Measurements from ENCODE around the gene ICAM5. TPM values are rescaled to one million over a fixed set of nuclear protein-coding genes. Genes with fewer than 3 reads are reported as not detected.
"Not testable (repeated sequence)": the region's sequence is repeated elsewhere in the genome, so short reads cannot be mapped to it uniquely, and the experiment has no call there.

Gene ICAM5
- total RNA-seq, 1 donor: 11.7 TPM

DNA sequence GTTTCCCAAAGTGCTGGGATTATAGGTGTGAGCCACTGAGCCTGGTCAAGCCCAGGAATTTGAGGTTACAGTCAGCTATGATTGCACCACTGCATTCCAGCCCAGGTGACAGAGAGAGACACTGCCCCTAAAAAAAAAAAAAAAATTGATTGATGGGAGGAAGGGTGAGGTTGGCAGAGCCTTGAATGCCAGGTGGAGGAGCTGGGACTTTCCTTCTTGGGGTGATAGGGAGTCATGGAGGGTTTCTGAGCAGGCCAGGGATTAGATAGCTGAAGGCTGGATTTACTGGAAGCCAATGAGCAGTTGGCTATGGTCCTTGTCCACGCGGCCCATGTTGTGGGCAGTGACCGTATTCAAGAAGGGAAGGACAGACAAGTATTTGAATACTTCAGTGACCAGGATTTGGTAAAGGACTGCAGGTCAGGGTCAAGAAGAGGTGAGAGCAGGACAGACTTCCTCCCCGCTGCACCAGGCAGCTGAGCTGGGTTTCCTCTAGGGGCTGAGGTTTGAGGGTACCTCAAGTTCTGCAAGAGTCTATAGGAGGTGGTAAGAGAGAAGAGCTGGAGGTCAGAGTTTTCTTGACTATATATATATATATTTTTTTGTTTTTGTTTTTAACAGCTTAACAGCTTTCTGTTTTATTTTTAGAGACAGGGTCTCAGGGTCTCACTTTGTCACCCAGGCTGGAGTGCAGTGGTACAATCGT, 9.9 kb upstream of the ICAM5 start:
- no peak overlapping the region for H3K4me3 ChIP-seq (ENCODE audit: low read depth, low read length)
- TF ChIP-seq, protein P1, sequence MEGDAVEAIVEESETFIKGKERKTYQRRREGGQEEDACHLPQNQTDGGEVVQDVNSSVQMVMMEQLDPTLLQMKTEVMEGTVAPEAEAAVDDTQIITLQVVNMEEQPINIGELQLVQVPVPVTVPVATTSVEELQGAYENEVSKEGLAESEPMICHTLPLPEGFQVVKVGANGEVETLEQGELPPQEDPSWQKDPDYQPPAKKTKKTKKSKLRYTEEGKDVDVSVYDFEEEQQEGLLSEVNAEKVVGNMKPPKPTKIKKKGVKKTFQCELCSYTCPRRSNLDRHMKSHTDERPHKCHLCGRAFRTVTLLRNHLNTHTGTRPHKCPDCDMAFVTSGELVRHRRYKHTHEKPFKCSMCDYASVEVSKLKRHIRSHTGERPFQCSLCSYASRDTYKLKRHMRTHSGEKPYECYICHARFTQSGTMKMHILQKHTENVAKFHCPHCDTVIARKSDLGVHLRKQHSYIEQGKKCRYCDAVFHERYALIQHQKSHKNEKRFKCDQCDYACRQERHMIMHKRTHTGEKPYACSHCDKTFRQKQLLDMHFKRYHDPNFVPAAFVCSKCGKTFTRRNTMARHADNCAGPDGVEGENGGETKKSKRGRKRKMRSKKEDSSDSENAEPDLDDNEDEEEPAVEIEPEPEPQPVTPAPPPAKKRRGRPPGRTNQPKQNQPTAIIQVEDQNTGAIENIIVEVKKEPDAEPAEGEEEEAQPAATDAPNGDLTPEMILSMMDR (IDR thresholded peaks at IDR 0.05; ENCODE audit: insufficient read depth, low read depth, low read length): no peak
- no peak for DNase-seq (ENCODE audit: low read depth)

DNA sequence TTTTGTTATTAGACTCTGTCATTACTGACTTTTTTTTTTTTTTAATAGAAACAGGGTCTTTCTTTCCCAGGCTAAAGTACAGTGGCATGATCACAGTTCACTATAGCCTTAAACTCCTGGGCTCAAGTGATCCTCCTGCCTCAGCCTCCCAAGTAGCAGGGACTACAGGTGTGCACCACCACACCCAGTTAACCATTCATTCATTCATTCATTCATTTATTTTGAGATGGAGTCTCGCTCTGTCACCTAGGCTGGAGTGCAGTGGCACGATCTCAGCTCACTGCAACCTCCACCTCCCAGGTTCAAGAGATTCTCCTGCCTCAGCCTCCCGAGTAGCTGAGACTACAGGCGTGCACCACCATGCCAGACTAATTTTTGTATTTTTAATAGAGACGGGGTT, 7.7 kb upstream of the ICAM5 start:
- not testable (repeated sequence) for H3K4me3 ChIP-seq (ENCODE audit: low read depth, low read length)

DNA sequence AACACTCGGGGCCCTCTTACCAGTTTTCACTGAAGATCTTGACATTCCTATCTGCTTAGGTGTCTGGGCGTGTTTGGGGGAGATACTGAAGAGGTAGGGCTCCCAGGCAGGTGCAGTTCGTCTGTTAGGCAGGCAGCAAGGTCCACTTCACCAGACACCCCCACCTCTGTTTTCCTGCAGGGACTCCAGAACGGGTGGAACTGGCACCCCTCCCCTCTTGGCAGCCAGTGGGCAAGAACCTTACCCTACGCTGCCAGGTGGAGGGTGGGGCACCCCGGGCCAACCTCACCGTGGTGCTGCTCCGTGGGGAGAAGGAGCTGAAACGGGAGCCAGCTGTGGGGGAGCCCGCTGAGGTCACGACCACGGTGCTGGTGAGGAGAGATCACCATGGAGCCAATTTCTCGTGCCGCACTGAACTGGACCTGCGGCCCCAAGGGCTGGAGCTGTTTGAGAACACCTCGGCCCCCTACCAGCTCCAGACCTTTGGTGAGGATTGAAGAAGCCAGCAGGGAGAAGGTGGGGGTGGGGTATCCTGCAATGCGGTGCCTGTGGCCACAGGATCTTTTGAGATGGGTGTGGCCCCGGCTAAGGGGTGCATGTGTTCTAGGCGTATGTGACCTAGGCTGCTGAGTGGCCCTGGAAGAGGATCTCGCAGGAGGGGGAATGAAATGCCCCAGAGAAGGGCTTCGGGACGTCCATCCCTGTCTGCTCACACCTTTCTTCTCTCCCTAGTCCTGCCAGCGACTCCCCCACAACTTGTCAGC, 6.3 kb upstream of the ICAM5 start:
- H3K4me3 ChIP-seq (ENCODE audit: low read depth, low read length): no peak overlapping the region
- TF ChIP-seq, protein P1 (IDR thresholded peaks at IDR 0.05; ENCODE audit: insufficient read depth, low read depth, low read length): no peak
- DNase-seq (ENCODE audit: low read depth): no peak

More for the DNA sequence above, 7.7 kb upstream of the ICAM5 start:
- not testable (repeated sequence) for DNase-seq (ENCODE audit: low read depth)

DNA sequence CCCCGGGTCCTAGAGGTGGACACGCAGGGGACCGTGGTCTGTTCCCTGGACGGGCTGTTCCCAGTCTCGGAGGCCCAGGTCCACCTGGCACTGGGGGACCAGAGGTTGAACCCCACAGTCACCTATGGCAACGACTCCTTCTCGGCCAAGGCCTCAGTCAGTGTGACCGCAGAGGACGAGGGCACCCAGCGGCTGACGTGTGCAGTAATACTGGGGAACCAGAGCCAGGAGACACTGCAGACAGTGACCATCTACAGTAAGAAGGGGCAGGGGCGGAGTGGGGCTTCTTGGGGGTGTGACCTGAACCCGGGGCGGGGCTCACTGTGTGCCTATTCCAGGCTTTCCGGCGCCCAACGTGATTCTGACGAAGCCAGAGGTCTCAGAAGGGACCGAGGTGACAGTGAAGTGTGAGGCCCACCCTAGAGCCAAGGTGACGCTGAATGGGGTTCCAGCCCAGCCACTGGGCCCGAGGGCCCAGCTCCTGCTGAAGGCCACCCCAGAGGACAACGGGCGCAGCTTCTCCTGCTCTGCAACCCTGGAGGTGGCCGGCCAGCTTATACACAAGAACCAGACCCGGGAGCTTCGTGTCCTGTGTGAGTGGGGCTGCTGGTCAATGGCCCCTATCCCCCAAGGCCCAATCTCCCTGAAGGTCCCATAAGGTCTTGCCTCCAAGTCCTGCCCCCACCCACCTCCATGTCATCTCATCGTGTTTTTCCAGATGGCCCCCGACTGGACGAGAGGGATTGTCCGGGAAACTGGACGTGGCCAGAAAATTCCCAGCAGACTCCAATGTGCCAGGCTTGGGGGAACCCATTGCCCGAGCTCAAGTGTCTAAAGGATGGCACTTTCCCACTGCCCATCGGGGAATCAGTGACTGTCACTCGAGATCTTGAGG, 5.4 kb upstream of the ICAM5 start:
- no peak overlapping the region for H3K4me3 ChIP-seq (ENCODE audit: low read depth, low read length)
- TF ChIP-seq, protein P1 (IDR thresholded peaks at IDR 0.05; ENCODE audit: insufficient read depth, low read depth, low read length): no peak
- no peak for DNase-seq (ENCODE audit: low read depth)

DNA sequence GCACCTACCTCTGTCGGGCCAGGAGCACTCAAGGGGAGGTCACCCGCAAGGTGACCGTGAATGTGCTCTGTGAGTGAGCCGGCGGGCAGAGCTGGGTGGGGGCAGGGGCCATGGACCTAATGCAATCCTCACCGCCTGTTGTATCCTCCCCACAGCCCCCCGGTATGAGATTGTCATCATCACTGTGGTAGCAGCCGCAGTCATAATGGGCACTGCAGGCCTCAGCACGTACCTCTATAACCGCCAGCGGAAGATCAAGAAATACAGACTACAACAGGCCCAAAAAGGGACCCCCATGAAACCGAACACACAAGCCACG, 4.8 kb upstream of the ICAM5 start:
- no peak for DNase-seq (ENCODE audit: low read depth)
- no peak overlapping the region for H3K4me3 ChIP-seq (ENCODE audit: low read depth, low read length)
- TF ChIP-seq, protein P1 (IDR thresholded peaks at IDR 0.05; ENCODE audit: insufficient read depth, low read depth, low read length): no peak

DNA sequence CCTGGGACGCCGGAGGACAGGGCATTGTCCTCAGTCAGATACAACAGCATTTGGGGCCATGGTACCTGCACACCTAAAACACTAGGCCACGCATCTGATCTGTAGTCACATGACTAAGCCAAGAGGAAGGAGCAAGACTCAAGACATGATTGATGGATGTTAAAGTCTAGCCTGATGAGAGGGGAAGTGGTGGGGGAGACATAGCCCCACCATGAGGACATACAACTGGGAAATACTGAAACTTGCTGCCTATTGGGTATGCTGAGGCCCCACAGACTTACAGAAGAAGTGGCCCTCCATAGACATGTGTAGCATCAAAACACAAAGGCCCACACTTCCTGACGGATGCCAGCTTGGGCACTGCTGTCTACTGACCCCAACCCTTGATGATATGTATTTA, 4.4 kb upstream of the ICAM5 start:
- TF ChIP-seq, protein P1 (IDR thresholded peaks at IDR 0.05; ENCODE audit: insufficient read depth, low read depth, low read length): no peak
- no peak for DNase-seq (ENCODE audit: low read depth)
- no peak overlapping the region for H3K4me3 ChIP-seq (ENCODE audit: low read depth, low read length)

Measured in fibroblast of villous mesenchyme (primary cell).